Upper lobe of right lung (tissue), 1 donor: ENCODE results near the gene PPEF1. TPM values are rescaled to one million over a fixed set of nuclear protein-coding genes. Genes with fewer than 3 reads are reported as not detected.

Source experiments
- ATAC-seq: fragments of 200-7000 bp; cut with Tn5 transposase; one replicate; pipeline ENCODE4 v1.9.1; 2020; ENCODE audit warnings: mild to moderate bottlenecking, moderate library complexity
- DNase-seq: peaks from one replicate; pipeline ENCODE4 v3.0.0-alpha.2; 2020
- H3K27ac ChIP-seq: fragments of 200-600 bp; one replicate; pipeline ENCODE4 v1.8.0; 2022
- H3K27me3 ChIP-seq: fragments of 200-600 bp; one replicate; pipeline ENCODE4 v1.8.0; 2022; ENCODE audit warnings: mild to moderate bottlenecking
- H3K36me3 ChIP-seq: fragments of 200-600 bp; one replicate; pipeline ENCODE4 v1.8.0; 2022
- H3K4me1 ChIP-seq: fragments of 200-600 bp; one replicate; pipeline ENCODE4 v1.8.0; 2022
- H3K4me3 ChIP-seq: fragments of 200-600 bp; one replicate; pipeline ENCODE4 v1.8.0; 2022; ENCODE audit warnings: mild to moderate bottlenecking
- H3K9me3 ChIP-seq: fragments of 200-600 bp; one replicate; pipeline ENCODE4 v1.8.0; 2022
- intact Hi-C: fragments of 100-400 bp; cut with DNase I; formaldehyde crosslinking; loops from one replicate; pipeline ENCODE4 v1.11.0; 2022
- total RNA-seq: library from RNA; stranded (reverse); fragmentation: NEBNext Ultra II Directional; extraction: Animal tissue kit (Norgen Biotek cat#: 25700); gene quantifications from one replicate; pipeline ENCODE4 v1.2.1, GENCODE V29; 2021
- TF ChIP-seq, protein P1 (sequence below): fragments of 200-600 bp; IDR thresholded peaks from one replicate; pipeline ENCODE4 v1.8.0; 2022; ENCODE audit warnings: antibody characterized with exemption
- donor health status: DM: no; HTN: yes; CAD: no; lungs with severe emphysema.

The PPEF1 gene
- total RNA-seq, 1 donor from 2014 or later: 1.1 TPM

DNA sequence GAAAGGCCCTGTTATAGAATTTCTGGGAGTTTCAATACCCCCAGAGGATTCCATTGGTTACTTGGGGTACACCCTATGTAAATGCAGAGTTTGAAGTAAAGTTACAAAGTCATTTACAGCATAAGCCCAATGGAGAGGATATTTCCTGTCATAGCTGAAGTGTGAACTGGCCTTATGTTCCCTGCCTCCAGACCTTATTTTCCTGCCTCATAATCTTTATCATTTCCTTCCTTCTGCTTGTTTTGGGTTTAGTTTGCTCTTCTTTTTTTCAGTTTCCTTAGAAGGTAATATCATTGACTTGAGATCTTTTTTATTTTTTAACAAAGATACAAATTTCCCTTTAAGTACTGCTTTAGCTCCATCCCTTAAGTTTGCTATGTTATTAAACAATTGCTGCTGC is 85.4 kb downstream of the PPEF1 start:
- DNase-seq: no peak
- Histone ChIP-seq H3K27me3 (no peaks in the 10 kb centered on the region), H3K4me1 (no peaks in the 10 kb centered on the region), H3K9me3 (no peaks in the 10 kb centered on the region), H3K4me3 (no peak overlapping the region), H3K27ac (no peak overlapping the region), H3K36me3 (no peaks in the 10 kb centered on the region)
- TF ChIP-seq, protein P1, sequence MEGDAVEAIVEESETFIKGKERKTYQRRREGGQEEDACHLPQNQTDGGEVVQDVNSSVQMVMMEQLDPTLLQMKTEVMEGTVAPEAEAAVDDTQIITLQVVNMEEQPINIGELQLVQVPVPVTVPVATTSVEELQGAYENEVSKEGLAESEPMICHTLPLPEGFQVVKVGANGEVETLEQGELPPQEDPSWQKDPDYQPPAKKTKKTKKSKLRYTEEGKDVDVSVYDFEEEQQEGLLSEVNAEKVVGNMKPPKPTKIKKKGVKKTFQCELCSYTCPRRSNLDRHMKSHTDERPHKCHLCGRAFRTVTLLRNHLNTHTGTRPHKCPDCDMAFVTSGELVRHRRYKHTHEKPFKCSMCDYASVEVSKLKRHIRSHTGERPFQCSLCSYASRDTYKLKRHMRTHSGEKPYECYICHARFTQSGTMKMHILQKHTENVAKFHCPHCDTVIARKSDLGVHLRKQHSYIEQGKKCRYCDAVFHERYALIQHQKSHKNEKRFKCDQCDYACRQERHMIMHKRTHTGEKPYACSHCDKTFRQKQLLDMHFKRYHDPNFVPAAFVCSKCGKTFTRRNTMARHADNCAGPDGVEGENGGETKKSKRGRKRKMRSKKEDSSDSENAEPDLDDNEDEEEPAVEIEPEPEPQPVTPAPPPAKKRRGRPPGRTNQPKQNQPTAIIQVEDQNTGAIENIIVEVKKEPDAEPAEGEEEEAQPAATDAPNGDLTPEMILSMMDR: no peak
- no peak for ATAC-seq
- intact Hi-C loops: no loop called here

DNA sequence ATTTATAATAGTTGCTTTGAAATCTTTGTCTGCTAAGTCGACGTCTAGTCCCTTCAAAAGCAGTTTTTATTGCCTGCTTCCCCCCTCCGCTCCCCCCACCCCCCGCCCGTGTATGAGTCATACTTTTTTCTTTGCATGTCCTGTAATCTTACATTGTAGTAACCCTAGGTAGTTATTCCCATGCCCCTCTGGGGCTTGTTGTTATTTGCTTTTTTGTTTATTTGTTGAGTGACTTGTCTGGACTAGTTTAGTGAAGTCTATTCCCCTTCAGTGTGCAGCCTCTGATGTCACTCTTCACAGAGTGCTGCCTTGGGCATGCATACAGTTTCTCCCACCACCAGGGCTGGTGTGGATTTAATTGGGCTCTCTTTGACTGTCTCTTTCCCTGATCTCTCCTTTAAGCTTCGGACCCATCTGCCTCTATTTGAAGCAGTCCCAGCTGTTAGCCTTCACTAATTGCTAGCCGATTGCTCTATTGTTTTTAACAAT is 86.2 kb downstream of the PPEF1 start:
- TF ChIP-seq, protein P1: no peak
- Histone ChIP-seq H3K36me3 (no peaks in the 10 kb centered on the region), H3K27me3 (no peaks in the 10 kb centered on the region), H3K4me1 (no peaks in the 10 kb centered on the region), H3K4me3 (no peak overlapping the region), H3K27ac (no peak overlapping the region), H3K9me3 (no peaks in the 10 kb centered on the region)
- DNase-seq (no peak), ATAC-seq (no peak)
- intact Hi-C loops: no loop called here

DNA sequence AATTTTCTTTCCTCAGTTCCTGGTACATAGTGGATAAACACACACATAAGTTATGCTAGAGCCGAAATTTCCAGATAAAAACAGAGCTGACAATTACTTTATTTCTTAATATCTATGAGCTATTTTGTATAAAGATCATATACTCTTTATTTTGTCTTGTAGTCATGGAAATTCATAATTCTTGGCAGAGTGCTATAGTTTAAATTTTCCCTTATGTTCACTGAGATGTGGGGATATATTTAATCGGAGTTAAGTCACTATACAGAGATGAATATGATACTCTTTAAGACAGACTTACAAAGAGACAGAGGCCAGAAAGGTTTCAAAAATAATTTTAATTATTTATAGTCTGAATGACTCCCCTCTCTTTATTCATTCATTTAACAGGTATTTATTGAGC is 89.7 kb downstream of the PPEF1 start:
- H3K27me3 ChIP-seq: no peaks in the 10 kb centered on the region
- intact Hi-C loops: no loop called here
- ATAC-seq (no peak), DNase-seq (no peak)
- H3K4me1 ChIP-seq: no peaks in the 10 kb centered on the region
- H3K9me3 ChIP-seq: no peaks in the 10 kb centered on the region
- TF ChIP-seq, protein P1: no peak
- H3K27ac ChIP-seq: no peak overlapping the region
- H3K36me3 ChIP-seq: no peaks in the 10 kb centered on the region
- H3K4me3 ChIP-seq: no peak overlapping the region

GRCh38 chrX:18799911-18800310 is 92.5 kb downstream of the PPEF1 start:
- Histone ChIP-seq H3K27ac (no peak overlapping the region), H3K4me1 (no peaks in the 10 kb centered on the region), H3K4me3 (no peak overlapping the region), H3K9me3 (no peaks in the 10 kb centered on the region), H3K36me3 (no peaks in the 10 kb centered on the region), H3K27me3 (no peaks in the 10 kb centered on the region)
- TF ChIP-seq, protein P1: no peak
- ATAC-seq: no peak
- intact Hi-C loops: no loop called here
- no peak for DNase-seq

- no peaks in the 10 kb centered on the region for H3K9me3 ChIP-seq
- no peak overlapping the region for H3K27ac ChIP-seq
- TF ChIP-seq, protein P1: no peak
- no peaks in the 10 kb centered on the region for H3K36me3 ChIP-seq
- ATAC-seq: no peak
- H3K27me3 ChIP-seq: no peaks in the 10 kb centered on the region
- no peaks in the 10 kb centered on the region for H3K4me1 ChIP-seq
- no peak for DNase-seq
- no peak overlapping the region for H3K4me3 ChIP-seq
- intact Hi-C loops: no loop called here
Measured at GRCh38 chrX:18809641-18810040, 102.2 kb downstream of the PPEF1 start.

DNA sequence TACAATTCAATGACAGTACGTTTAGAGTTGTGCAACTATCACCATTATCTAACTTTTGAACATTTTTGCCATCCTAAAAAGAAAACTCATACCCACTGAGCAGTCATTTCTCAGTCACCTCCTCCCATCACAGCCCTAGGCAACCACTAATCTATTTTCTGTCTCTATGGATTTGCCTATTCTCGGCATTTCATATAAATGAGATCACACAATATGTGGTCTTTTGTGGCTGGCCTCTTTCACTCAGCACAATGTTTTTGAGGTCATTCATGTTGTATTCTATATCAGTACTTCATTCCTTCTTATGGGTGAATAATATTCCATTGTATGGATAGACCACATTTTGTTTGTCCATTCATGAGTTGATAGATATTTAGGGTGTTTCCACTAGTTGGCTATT is 103.0 kb downstream of the PPEF1 start:
- Histone ChIP-seq H3K27me3 (no peaks in the 10 kb centered on the region), H3K27ac (no peak overlapping the region), H3K36me3 (no peaks in the 10 kb centered on the region), H3K4me1 (no peaks in the 10 kb centered on the region), H3K4me3 (no peak overlapping the region), H3K9me3 (no peaks in the 10 kb centered on the region)
- no peak for ATAC-seq
- no peak for DNase-seq
- TF ChIP-seq, protein P1: no peak
- intact Hi-C loops: no loop called here
